ENCODE results near the gene CC2D2A. TPM values are rescaled to one million over a fixed set of nuclear protein-coding genes. Genes with fewer than 3 reads are reported as not detected.
A peak's percentile ranks its signal among the peaks of the same experiment; 100 is the strongest.

The CC2D2A gene
- total and polyA plus RNA-seq, 2 of the 13 experiments (the other 11 are each of a cell fraction or from before 2014, with no cell fraction given): 4.2 to 7.2 TPM

GRCh38 chr4:15649914-15650545, 180.3 kb downstream of the CC2D2A start (continued):
- TF ChIP-seq, protein P1, sequence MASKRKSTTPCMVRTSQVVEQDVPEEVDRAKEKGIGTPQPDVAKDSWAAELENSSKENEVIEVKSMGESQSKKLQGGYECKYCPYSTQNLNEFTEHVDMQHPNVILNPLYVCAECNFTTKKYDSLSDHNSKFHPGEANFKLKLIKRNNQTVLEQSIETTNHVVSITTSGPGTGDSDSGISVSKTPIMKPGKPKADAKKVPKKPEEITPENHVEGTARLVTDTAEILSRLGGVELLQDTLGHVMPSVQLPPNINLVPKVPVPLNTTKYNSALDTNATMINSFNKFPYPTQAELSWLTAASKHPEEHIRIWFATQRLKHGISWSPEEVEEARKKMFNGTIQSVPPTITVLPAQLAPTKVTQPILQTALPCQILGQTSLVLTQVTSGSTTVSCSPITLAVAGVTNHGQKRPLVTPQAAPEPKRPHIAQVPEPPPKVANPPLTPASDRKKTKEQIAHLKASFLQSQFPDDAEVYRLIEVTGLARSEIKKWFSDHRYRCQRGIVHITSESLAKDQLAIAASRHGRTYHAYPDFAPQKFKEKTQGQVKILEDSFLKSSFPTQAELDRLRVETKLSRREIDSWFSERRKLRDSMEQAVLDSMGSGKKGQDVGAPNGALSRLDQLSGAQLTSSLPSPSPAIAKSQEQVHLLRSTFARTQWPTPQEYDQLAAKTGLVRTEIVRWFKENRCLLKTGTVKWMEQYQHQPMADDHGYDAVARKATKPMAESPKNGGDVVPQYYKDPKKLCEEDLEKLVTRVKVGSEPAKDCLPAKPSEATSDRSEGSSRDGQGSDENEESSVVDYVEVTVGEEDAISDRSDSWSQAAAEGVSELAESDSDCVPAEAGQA (IDR thresholded peaks at IDR 0.05; ENCODE audit: low read depth): no peak
- TF ChIP-seq, protein P1 (CRISPR knock-in tag; IDR thresholded peaks at IDR 0.05; ENCODE audit: borderline replicate concordance): no peak
- TF ChIP-seq BORCS8-MEF2B (CRISPR knock-in tag; IDR thresholded peaks at IDR 0.05) (no peak), MYPOP (CRISPR knock-in tag; IDR thresholded peaks at IDR 0.05) (no peak), WIZ (CRISPR knock-in tag; IDR thresholded peaks at IDR 0.05) (no peak), EHMT2 (IDR thresholded peaks at IDR 0.05; ENCODE audit: borderline replicate concordance, low read depth, low read length) (no peak), HNRNPLL (IDR thresholded peaks at IDR 0.05; ENCODE audit: low read depth, low read length, poor library complexity, severe bottlenecking) (no peak), MEF2D (CRISPR knock-in tag; IDR thresholded peaks at IDR 0.05) (no peak), ZNF207 (IDR thresholded peaks at IDR 0.05; ENCODE audit: borderline replicate concordance) (no peak), STAG1 (CRISPR knock-in tag; IDR thresholded peaks at IDR 0.05) (peak; percentile 69), NFIB (CRISPR knock-in tag; IDR thresholded peaks at IDR 0.05; ENCODE audit: borderline replicate concordance) (no peak), PAX8 (CRISPR knock-in tag; IDR thresholded peaks at IDR 0.05; ENCODE audit: borderline replicate concordance) (no peak), SCMH1 (CRISPR knock-in tag; IDR thresholded peaks at IDR 0.05; ENCODE audit: borderline replicate concordance) (no peak), RFXAP (CRISPR knock-in tag; IDR thresholded peaks at IDR 0.05; ENCODE audit: borderline replicate concordance) (no peak), ELF3 (CRISPR knock-in tag; IDR thresholded peaks at IDR 0.05) (0 out of 2 replicates have a peak, but pooled peaks have one; percentile 15), HOMEZ (CRISPR knock-in tag; IDR thresholded peaks at IDR 0.05; ENCODE audit: low read depth) (0 out of 2 replicates have a peak, but pooled peaks have one; percentile 34), CCAR2 (optimal IDR thresholded peaks at IDR 0.05; ENCODE audit: low read depth, low read length) (no peak), ZNF160 (CRISPR knock-in tag; IDR thresholded peaks at IDR 0.05) (no peak)
